HG02852 (cell line): Measurements from ENCODE around the gene ARMC9.
"Not testable (repeated sequence)": the region's sequence is repeated elsewhere in the genome, so short reads cannot be mapped to it uniquely, and the experiment has no call there.

Experiments used
- ATAC-seq: cut with Tn5 transposase; IDR thresholded peaks from one replicate; pipeline ENCODE4 v1.9.1; 2021; ENCODE audit warnings: mild to moderate bottlenecking, moderate library complexity; ENCODE audit not compliant: unreplicated experiment

ARMC9 gene

DNA sequence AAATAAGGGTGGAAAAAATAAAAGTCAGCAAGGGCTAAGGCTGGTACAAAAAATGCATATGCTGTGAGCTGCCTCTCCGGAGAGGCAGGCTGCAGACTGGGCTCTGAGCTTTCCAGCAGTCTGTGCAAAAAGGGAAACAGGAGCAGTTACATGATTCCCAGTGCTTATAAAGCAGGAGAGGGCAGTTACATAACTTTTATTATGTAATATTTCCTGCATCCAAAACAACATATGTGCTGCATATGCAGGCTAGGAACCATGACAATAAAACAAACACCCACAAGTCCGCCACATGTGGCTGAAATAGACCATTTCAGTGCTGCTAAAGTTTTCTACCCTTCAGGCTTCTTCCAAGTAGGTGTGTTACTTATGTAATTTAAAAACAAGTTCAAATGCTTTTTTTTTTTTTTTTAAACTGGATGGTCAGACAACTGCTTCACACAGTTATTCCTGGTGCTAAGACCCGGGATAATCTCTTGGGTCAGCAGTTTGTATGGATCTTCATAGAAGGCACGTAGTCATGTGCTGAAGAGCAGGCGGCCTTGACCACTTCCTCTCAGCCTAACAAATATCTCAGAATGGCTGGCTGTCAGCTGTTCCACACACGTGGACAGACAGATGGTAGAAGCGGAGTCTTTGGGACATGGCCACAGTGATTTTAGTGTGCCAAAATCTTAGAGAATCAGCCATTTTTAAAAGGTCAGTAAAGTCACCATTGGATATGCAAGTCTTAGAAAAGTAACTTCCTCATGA, 43.5 kb downstream of the ARMC9 start:
- ATAC-seq, result no peak

DNA sequence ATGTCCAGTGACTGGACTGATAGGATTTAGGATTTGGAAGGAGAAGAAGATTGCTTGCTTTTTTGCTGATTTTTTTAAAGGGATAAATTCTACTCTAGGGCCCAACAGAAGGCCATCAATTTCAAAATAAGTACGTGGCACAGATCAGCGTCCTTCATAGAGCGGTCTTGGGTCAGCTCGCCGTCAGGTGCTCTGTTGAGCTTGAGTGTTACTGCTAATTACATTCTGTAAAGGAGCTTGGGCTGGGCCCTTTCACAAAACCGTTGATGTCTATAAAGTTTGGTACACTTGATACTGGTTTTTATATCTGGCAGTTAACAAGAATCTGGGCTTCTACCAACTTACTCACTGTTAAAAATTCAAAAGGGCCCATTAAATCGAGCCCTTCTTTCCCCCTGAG, 45.4 kb downstream of the ARMC9 start:
- no peak for ATAC-seq

DNA sequence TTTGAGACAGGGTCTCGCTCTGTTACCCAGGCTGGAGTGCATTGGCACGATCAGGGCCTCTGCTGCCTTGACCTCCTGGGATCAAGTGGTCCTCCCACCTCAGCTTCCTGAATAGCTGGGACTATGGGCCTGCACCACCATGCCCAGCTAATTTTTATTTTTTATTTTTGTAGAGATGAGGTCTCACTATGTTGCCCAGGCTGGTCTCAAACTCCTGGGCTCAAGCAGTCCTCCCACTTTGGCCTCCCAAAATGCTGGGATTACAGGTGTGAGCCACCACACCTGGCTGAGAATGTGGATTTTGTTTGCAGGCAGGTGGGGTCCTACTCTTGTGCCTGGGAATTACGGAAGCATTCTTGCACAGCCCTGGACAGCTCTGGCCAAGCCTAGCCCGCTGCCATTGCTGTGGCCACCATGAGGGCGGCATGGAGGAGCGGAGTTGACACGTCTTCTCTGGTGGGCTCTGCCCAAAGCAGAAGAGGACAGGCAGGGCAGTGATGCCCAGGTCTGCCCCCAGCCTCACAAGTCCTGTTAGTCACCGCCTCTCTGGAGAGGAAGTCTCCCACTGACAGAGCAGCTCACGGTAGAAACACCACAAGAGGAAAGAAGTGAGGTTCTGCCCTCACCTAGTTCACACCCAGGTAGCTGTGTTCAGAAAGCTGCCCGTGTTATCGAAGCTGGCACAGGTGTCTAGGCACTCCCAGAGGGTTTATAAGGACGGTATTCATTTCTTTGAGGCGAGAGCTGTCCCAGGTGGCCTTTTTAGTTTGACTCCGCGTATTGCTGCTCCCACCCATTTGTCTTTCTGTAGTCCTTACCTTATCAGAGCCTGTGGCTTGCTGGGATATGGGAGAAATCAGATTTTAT, 46.2 kb downstream of the ARMC9 start:
- ATAC-seq, result no peak

DNA sequence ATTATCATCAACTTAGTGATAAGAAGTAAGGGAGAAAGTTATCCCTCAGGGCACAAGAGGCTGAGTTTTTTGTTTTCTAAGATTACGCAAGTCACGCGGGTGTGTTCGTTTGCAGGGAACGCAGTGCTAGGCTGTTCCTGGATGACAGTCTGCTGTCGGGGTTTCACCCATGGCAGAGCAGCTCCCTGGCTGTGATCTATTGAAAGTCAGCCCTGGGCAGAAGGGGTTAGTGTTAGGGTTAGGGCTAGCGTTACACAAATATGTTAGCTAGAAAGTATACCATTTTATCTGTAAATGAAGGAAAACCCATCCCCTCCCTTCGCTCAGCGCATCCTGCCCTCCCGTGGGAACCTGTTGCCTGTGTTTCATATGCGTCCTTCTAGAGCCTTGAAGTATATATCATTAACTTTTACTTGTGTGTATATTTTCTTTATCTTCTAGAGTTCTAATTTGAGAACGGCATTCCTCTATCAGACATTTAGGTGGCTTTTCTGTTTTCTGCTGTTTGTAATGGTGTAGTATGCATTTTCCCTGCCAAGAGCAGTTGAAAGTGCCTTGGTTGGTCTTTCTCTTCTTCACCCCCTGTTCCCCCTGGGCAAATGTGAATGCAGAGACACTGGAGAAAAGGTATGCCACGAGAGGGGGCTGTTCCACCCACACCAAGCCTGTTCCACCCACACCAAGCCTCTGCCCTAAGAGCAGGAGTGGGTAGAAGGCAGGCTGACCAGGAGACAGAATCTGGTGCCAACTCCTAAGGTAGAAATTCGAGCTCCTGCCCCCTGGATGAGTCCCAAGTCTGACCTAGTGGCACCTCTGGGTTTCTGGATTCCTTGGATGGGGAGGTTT, 47.0 kb downstream of the ARMC9 start:
- ATAC-seq, result no peak

DNA sequence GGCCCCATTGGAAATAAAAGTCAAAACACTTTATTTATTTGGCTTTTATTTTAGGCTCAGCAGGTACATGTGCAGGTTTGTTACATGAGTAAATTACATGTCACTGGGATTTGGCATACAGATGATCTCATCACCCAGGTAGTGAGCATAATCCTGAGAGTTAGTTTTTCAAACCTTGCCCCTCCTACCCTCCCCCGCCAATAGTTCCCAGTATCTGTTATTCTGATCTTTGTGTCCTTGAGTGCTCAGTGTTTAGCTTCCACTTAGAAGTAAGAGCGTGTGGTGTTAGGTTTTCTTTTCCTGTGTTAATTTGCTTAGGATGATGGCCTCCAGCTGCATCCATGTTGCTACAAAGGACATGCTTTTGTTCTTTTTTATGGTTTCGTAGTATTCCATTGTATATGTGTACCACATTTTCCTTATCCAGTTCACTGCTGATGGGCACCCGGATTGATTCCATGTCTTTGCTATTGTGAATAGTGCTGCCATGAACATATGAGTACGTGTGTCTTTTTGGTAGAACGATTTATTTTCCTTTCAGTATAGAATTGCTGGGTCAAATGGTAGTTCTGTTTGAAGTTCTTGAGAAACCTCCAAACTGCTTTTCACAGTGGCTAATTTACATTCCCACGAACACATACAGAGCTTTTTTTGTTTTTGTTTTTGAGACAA, 47.9 kb downstream of the ARMC9 start:
- ATAC-seq, result no peak

DNA sequence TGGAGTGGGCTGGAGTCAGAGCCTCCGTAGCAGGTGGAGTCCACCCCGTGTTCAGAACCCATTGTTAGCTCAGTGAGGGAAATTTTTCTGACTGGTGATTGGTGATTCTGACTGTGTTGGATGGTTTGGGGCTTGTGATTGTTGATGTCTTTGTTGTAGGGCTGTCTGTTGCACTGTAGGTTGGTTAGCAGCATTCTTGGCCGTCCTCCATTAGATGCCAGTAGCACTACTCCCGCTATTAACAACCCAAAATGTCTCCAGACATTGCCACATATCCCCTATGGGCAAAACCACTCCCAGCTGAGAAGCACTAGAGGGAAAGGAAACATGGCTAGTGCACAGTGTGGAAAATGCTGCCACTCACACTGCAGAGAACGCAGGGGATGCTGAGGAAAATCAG, 51.7 kb downstream of the ARMC9 start:
- ATAC-seq, result no peak

DNA sequence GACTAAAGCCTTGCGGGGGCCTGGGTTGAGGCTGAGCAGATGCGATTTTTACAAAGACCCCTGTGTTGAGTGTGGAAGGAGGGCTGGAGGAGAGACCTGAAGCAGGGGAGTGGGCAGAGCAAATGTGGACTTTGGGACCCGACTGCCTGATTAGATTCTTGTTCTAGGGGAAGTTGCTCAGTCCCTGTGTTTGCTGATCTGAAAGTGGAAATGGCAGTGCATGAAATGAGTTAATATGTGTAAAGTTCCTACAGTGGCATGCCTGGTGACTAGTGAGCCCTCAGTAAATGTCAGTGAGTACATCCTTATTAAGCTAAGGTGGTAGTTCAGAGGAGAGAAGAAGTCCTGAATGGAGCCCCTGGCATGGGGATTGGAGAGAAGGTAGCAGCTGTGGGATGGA, 52.3 kb downstream of the ARMC9 start:
- no peak for ATAC-seq

DNA sequence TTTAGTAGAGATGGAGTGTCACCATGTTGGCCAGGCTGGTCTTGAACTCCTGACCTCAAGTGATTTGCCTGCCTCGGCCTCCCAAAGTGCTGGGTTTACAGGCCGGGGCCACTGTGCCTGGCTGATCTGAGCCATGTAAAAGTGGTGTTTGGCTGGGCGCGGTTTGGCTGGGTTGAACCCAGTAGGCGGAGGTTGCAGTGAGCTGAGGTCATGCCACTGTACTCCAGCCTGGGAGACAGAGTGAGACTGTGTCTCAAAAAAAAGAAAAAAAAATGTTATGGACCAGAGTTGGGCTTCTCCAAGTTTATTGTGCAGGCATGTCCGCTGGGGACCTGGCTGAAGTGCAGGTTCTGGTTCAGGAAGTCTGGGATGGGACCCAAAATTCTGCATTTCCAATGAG, 54.9 kb downstream of the ARMC9 start:
- ATAC-seq, result not testable (repeated sequence)

DNA sequence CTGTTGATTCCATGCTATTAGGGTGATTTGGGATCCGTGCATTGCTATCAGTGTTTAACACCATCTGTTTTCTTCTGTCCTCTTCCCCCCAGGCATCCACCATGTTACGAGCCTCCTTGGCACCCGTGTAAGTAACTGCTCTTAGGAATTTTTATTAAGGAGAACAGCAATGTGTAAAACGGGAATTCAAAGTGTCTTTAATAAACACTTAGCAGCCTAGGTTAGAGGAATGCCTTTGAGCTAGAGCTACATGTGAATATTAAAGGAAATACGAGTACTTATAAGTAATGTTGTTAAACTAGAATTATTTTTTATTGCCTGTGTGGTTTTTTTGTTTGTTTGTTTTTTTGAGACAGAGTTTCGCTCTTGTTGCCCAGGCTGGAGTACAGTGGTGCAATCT, 58.1 kb downstream of the ARMC9 start:
- no peak for ATAC-seq

DNA sequence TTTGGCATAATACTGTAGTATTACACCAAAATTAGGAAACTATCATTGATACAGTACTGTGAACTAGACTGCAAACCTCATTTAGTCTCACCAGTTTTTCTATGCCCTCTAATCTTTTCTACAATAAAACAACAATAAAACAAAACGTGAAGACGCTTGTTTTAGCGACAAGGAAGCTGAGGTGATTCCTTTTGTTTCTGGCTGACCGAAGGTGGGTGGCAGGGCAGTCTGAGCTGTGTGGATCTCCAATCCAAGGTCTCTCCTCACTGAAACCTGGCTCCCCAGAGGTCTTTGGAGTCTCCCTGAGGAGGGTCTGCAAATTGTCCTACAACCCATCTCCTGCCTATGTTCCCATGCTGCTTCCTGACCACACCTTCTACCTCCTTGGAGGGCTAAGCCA, 59.3 kb downstream of the ARMC9 start:
- ATAC-seq, result no peak

DNA sequence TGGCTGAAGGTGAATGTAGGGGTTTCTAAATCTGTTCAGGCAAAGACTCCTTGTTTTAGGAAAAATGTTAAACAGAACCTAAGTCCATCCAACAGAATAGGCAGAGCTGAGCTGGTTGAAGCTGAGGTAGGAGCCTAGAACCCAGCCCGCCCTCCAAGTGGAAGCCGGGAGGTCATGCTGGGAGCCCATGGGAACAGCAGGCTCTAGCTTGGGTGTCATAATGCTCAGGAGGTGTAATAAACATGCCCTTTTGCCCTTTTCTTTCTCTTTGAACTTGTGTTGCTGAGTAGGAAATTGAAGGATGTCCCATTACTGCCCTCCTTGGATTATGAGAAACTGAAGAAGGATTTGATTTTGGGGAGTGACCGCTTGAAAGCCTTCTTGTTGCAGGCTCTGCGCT, 60.3 kb downstream of the ARMC9 start:
- ATAC-seq, result no peak

DNA sequence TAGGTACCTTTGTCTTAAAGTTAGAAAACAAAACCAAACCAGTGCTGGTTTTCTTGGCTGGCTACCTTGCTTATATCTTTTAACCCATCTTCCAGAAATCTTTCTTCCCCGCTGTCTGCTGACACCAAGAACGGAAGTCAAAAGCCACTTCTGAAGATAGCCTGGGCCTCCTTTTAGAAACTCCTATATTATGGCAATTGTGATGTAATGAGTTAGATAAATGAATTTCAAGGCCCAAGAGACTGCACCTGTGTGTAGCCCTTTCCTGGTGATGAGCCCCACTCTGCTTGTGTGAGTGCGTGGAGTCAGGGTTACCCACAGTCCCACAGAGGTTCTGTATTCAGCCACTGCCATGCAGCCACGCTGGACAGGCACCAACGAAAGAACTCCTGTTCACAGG, 60.7 kb downstream of the ARMC9 start:
- no peak for ATAC-seq

DNA sequence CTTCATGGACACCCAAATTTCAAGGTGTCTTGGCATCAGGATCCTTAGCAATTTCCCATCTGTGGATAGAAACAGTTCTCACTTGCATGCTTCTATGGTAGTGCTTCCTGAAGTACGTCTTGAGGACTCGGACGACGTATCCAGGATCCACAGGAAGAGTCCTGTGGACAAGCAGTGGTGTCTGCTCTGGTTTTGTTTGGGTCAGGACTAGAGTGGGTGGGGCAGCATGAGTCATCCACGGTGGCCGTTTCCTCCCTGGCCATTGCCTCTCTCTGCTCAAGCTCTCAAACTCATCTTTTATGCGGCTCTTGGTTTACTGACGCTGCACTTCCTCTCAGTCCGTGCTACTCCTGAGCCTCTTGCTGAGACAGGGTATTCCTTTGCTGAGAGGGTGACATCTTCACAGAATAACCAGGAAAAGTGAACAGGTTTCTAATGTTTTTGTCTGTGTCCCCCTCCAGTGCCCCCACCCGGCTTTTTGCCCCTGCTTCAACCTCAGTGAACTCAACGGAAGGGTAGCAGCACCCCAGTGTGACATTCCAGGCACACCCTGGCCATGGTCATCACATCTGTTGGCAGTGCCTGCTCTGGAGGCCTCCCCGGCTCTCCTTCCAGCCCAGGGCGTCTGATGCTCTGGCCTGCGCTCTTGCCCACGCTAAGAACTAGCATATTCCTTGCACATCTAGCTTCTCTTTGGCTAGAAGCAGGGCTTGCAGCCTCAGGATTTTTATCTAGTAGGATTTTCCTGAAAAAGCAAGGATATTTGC, 62.2 kb downstream of the ARMC9 start:
- ATAC-seq, result no peak

DNA sequence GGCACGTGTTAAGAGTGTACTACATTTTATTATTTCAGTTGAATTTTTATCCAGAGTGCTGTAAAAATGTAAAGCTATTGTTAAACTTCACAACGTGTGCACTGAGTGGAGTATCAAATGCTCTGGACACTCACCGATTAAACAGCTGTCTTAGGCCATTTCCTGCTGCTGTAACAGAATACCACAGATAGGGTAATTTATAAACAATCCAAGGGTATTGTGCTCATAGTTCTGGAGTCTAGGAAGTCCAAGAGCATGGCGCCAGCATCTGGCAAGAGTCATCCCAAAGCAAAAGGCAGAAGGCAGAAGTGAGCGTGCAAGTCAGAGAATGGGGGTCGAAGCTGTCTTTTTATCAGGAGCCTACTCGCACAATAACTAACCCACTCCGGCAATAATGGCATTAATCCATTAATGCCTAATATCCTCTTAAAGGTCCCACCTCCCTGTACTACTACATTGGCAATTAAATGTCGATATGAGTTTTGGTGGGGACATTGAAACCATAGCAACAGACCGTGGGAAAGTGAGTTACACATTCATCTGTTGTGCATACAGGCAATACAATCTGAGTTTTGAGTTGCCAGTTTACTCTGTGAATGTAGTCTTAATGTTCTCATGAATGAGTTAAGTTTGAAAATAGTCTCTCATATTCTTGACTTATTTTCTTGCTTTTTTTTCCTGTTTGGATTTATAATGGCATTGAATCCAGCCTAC, 64.8 kb downstream of the ARMC9 start:
- no peak for ATAC-seq

DNA sequence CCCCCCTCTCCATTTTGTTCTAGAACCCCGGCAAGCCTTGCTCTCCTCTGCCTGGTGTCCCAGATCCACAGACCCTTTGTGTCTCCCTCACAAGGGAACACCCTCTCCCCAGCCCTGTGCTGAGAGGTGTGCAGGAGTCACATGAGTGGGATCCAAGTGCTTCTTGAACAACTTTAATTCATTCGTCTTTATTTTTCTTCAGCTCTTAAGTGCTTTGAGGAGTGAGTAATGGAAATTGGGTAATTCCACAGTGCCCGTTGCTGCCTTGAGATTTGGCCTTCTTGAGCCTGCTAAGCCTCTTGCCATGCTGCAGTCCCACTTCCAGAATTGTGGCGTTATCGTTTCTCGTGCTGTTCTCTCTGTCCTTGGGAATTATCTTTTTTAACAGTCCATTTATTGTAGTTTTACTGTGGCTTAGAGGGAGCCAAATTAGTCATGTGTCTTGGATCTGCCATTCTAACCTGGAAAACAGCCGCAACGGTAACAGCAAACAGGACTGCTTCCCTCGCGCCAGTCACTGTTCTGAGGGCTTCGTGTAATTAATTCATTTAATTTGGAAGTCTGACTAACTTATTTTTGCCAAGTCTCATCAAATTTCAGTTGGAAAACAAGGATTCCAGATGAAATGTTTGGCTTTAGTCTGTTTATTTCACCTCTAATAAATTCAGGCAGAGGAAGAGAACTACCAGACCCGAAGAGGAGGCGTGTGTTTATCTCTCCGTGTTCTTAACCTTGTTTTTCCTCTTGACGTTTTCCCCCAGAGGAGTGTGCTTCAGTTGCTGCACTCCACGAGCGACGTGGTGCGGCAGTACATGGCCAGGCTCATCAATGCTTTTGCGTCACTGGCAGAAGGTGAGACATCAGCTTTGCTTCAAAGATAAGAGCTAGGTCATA, 72.0 kb downstream of the ARMC9 start:
- no peak for ATAC-seq

DNA sequence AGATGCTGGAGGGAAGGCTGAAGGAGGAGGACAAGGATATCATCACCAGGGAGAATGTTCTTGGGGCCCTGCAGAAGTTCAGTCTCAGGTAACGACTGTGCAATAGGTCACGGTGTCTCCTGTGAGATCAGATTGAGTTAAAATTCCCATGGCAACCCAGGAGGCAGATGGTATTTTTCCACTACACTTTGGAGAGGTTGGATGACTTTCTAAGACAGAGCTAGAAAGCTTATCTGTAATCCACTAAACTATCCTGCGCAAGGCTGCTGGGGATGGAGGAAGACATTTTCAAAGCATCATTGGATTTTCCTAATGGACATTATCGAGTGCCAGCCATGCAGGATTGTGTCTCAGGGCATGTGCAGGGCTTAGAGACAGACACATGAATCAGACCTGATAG, 74.6 kb downstream of the ARMC9 start:
- ATAC-seq, result no peak

DNA sequence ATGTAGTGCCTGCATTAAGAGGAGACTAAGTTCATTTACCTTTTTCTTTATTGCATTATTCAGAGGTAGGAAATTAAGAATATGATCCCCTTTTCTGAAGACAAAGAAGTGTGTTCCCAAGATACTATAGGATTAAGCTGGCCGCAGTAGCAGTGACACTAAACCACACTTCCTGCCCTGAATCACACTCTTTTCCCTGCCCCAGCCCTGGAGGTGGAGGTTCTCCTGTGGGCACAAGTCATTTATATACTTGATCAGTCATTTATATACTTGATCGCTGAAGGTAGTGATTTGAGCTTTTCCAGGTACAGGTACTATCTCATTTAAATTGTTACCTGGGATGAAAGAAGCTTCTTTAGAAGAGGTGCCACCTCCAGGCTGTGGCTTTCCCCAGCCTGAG, 78.6 kb downstream of the ARMC9 start:
- no peak for ATAC-seq

DNA sequence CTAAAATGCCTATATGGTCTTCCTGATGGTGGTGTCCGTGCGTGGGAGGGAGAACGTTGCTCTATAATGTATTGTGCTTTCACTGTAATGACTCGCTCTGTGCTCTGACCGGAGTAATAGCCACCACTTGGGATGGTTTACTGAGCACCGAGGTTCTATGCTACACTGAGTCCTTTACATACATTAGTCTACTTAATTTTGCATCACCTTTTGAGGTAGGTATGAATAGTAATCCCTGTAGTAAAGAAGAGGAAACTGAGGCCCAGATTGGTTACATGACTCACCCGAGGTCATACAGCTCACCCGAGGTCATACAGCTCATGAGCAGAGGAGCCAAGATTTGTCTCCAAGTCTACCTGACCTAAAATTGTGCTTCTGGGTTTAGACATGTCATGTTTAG, 79.5 kb downstream of the ARMC9 start:
- ATAC-seq, result no peak

DNA sequence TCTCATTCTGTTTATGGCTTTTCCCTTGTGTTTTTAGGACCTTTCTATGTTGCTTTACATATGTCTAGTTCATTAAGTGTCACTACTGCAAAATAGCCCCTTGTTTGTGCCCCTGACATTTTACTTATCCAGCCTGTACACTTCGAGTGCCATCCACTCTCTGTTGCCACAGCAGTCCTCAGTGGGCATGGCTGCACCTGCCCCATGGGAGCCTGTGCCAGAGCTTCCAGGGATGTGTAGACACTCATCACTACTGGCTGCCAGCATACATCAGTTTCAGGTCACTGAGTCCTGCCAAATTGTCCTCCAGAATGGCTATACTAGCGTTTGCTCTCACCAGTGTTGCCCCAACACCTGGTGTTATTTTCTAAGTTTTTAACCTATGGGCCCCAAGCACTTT, 80.4 kb downstream of the ARMC9 start:
- no peak for ATAC-seq
